ENCODE results near the gene BACH2. TPM values are rescaled to one million over a fixed set of nuclear protein-coding genes. Genes with fewer than 3 reads are reported as not detected.

Gene BACH2
- total RNA-seq, 1 donor, result 0.27 TPM

DNA sequence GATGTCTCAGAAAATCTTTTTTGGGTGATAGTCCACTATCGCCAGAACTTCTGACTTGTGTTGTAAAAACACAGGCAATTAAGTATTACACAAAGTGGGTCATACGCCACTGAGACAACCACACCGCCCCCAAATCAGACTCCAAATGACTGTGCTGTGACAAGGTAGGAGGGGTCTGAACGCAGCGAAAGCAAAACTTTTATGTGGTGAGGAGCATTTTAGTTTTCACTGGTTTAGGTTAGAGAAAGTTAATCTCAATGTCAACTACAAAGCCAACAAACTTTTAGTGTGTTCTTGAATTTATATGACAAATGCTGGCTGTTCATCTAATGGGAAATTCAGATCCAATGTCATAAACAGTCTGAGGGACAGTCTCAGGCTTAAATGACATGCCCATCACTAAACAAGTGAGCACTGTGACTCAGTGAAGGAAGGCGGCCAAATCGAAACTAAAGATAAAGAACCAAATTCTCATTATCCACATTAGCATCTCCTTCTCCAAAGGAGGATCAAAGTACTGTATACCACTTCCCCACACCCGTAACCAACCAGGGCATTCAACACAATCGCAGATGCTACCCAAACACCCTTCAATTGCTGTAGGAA lies 215.7 kb downstream of the BACH2 start:
- H3K4me3 ChIP-seq (ENCODE audit: low read depth, low read length), result no peak overlapping the region
- no peak for DNase-seq (ENCODE audit: low read depth)
- TF ChIP-seq CTCF (IDR thresholded peaks at IDR 0.05; ENCODE audit: insufficient read depth, low read length), result no peak

GRCh38 chr6:90079560-90080490 lies 216.8 kb downstream of the BACH2 start:
- TF ChIP-seq CTCF (IDR thresholded peaks at IDR 0.05; ENCODE audit: insufficient read depth, low read length), result no peak
- no peak overlapping the region for H3K4me3 ChIP-seq (ENCODE audit: low read depth, low read length)
- DNase-seq (ENCODE audit: low read depth), result no peak

DNA sequence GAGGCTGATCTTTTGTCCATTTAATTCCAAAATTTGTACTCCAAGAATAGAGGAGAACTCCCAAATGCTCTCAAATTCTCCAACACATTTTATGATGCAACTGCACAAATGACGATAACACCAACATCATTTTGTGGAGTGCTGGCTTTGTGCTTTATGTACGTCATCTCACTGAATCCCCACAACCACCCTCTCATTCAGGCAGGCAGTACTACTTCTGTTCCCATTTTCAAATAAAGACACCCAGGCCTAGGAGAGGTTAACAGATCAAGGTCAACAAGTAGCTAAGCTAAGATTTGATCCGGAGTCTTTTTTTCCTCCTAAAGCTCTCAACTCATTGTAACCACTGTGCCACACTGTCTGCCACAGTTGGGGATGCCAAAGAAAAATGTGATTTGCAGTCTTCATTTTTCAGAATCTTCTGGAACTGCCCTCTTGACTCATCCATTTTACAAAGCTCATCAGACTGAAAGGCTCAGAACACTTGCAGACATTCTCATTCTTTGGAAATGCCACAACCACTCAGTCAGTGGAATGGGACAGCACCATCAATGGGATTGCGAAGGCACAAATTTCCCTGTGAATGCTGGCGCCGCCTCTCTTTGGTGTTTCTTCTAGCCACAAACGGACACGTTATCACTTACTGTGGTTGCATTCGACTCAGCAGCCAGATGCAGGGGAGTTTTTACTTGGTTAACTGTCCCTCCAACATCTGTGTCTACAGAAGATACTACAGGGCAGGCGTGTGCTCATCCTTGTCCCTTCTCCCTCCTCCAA lies 217.9 kb downstream of the BACH2 start:
- H3K4me3 ChIP-seq (ENCODE audit: low read depth, low read length), result no peak overlapping the region
- DNase-seq (ENCODE audit: low read depth), result no peak
- TF ChIP-seq CTCF (IDR thresholded peaks at IDR 0.05; ENCODE audit: insufficient read depth, low read length), result no peak

DNA sequence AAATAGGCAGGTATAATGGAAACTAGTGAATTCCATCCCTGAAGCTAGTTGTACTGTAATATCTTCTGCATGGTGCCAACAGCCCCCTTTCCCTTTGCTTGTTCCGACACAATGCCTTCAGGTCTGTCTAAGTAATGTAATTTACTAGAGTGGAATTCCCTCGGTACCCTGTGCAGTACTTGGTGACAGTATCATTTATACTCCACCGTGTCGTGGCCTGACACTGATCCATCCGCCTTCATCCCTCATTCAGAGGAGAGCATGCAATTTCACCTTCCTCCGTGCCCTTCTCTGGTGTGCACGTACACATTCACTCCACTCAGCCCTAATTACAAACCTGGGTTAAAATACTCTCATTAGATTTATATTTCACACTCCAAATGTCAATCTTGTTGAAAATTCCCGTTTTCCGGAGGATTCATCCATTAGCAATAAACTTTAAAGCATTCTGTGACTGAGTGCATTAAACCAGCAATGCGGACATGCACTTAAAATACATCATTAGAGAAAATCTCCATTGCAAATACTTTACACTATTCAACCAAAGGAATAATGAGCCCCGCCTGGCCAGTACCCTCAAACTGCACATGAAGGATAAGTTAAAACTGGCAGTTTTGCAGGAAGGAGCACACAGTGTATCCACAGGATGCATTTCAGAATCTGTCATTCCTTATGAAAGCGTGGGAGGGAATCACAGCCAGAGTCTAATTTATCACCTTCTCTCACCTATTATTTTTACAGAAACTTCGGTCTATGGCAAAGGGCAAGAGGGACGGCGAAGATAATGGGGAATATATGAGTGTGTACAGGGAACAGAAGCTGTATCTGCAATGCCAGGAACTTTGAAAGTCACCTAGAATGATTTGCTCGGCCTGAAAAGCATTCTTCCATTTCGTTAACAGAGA lies 219.9 kb downstream of the BACH2 start:
- no peak for TF ChIP-seq CTCF (IDR thresholded peaks at IDR 0.05; ENCODE audit: insufficient read depth, low read length)

GRCh38 chr6:90074161-90074850 lies 222.3 kb downstream of the BACH2 start:
- TF ChIP-seq CTCF (IDR thresholded peaks at IDR 0.05; ENCODE audit: insufficient read depth, low read length), result no peak
- no peak overlapping the region for H3K4me3 ChIP-seq (ENCODE audit: low read depth, low read length)
- no peak for DNase-seq (ENCODE audit: low read depth)

More for the DNA sequence above, 219.9 kb downstream of the BACH2 start:
- H3K4me3 ChIP-seq (ENCODE audit: low read depth, low read length), result no peak overlapping the region
- DNase-seq (ENCODE audit: low read depth), result no peak
